Nephron progenitor cell (in vitro differentiated cells): ENCODE measurements around the gene DDX1.
"Not testable (repeated sequence)": the region's sequence is repeated elsewhere in the genome, so short reads cannot be mapped to it uniquely, and the experiment has no call there.

Experiments
- DNase-seq: peaks from one replicate; pipeline ENCODE4 v3.0.0; 2021
- H3K27ac Mint-ChIP-seq: 2 replicates; pipeline ENCODE4 v1.8.0; 2021; ENCODE audit warnings: mild to moderate bottlenecking, moderate library complexity, mixed read lengths
- H3K27me3 Mint-ChIP-seq: 2 replicates; pipeline ENCODE4 v1.8.0; 2021; ENCODE audit warnings: mild to moderate bottlenecking, low read depth, mixed read lengths; ENCODE audit not compliant: poor library complexity
- H3K36me3 Mint-ChIP-seq: 2 replicates; pipeline ENCODE4 v1.8.0; 2021; ENCODE audit warnings: low read depth, mixed read lengths
- H3K4me1 Mint-ChIP-seq: 2 replicates; pipeline ENCODE4 v1.8.0; 2021; ENCODE audit warnings: mixed read lengths
- H3K4me3 Mint-ChIP-seq: 2 replicates; pipeline ENCODE4 v1.8.0; 2021; ENCODE audit warnings: mild to moderate bottlenecking, moderate library complexity, mixed read lengths
- H3K9me3 Mint-ChIP-seq: 2 replicates; pipeline ENCODE4 v1.8.0; 2021; ENCODE audit warnings: mild to moderate bottlenecking, moderate library complexity, mixed read lengths
- TF ChIP-seq, protein P1 (sequence below): fragments of 200-600 bp; sonication (generic); IDR thresholded peaks from 2 replicates; pipeline ENCODE4 v1.5.0; 2021; ENCODE audit warnings: antibody characterized with exemption

Gene DDX1

DNA sequence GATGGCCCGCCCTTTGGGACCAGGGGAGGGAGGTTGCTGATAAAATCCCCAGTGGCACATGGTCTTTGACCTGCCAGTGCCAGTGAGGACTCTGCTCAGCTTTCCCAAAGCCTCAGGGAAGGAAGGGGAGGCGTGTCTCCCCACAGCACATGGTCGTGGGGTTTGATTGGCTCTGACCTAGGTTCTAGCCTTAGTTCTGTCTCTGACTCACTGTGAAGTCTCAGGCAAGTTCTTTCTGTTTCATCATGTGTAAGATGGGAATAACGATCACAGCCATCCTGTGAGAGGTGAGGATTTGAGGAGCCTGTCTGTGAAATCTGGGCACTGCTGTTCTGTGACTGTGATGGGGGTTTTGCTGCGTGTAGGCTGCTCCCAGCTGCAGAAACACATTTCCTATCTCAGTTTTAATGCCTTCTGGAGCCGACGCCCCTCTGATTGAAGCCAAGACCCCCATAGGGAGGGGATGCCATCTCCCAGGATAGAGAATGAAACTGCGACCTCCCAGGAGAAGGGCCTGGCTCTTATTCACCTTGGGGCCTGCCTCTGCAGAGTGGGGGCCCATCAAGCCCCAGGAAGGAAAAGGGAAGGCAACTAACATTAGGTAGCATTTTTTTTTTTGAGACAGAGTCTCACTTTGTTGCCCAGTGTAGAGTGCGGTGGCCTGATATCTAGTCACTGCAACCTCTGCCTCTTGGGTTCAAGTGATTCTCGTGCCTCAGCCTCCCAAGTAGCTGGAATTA lies 84.0 kb downstream of the DDX1 start:
- DNase-seq, result no peak
- Mint-ChIP-seq H3K4me3 (no peak overlapping the region), H3K27me3 (peaks cover 9% of the 10 kb centered on the region), H3K9me3 (peaks cover 19% of the 10 kb centered on the region), H3K36me3 (peaks cover 12% of the 10 kb centered on the region), H3K4me1 (peaks cover 62% of the 10 kb centered on the region), H3K27ac (peak overlapping the region; percentile 50)
- TF ChIP-seq, protein P1, sequence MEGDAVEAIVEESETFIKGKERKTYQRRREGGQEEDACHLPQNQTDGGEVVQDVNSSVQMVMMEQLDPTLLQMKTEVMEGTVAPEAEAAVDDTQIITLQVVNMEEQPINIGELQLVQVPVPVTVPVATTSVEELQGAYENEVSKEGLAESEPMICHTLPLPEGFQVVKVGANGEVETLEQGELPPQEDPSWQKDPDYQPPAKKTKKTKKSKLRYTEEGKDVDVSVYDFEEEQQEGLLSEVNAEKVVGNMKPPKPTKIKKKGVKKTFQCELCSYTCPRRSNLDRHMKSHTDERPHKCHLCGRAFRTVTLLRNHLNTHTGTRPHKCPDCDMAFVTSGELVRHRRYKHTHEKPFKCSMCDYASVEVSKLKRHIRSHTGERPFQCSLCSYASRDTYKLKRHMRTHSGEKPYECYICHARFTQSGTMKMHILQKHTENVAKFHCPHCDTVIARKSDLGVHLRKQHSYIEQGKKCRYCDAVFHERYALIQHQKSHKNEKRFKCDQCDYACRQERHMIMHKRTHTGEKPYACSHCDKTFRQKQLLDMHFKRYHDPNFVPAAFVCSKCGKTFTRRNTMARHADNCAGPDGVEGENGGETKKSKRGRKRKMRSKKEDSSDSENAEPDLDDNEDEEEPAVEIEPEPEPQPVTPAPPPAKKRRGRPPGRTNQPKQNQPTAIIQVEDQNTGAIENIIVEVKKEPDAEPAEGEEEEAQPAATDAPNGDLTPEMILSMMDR, result no peak

DNA sequence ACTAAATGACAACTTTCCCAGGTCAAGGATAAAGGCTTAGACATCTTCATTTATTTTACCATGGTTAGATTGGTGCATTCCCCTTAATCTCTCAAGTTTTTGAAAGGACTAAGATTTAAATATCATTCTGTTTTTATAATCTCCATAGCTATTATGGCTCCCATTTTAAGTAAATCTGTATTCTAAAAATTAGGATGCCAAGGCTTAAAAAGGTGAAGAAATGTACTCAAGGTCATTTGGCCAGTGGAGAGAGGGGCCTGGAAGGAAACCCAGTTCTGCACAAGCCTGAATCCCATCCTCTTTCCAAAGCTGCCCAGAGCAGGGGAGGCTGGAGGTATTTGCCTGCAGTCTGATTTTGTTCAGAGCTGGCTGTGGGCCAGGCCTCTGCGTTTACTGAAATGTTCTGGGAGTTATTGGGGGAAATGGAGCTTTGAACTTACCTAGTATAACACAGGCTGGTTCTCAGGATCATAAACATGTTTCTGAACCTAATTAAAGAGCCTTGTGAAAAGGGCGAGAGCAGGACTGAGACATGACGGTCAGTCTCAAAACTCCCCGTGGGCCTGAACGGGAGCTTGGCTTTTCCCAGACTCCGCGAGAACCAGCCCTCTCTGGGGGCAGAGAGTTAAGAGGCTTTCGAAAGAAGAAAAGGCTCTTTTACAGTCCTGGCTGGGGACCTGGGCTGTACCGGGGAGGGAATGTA lies 85.6 kb downstream of the DDX1 start:
- Mint-ChIP-seq H3K27ac (peak overlapping the region; percentile 83), H3K36me3 (peaks cover 17% of the 10 kb centered on the region), H3K4me3 (no peak overlapping the region), H3K4me1 (peaks cover 61% of the 10 kb centered on the region), H3K9me3 (peaks cover 29% of the 10 kb centered on the region), H3K27me3 (peaks cover 12% of the 10 kb centered on the region)
- TF ChIP-seq, protein P1, result no peak
- DNase-seq, result no peak

- Mint-ChIP-seq H3K4me3 (no peak overlapping the region), H3K36me3 (peaks cover 12% of the 10 kb centered on the region), H3K27ac (peak overlapping the region; percentile 1), H3K4me1 (peaks cover 51% of the 10 kb centered on the region), H3K27me3 (peaks cover 9% of the 10 kb centered on the region), H3K9me3 (peaks cover 26% of the 10 kb centered on the region)
- TF ChIP-seq, protein P1, result no peak
- no peak for DNase-seq
Measured at GRCh38 chr2:15678346-15678745, 86.7 kb downstream of the DDX1 start.

DNA sequence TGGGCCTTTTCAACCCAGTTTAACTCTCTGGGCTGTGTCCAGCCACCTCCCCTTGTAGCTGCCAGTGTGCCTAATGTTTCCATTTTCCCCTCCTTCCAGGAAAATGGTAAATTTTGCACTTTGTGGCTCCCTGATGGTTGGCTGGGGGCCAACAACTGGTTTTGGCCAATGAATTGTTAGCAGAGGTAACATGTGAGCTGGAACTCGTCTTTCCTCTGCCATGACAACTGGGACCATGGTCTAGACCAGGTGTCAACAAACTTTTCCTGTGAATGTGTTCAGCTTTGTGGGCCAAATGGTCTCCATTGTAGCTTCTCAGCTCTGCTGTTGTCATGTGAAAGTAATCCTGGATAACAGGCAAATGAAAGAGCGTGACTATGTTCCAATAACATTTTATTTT lies 87.2 kb downstream of the DDX1 start:
- Mint-ChIP-seq H3K27me3 (peaks cover 9% of the 10 kb centered on the region), H3K4me3 (no peak overlapping the region), H3K36me3 (peaks cover 12% of the 10 kb centered on the region), H3K27ac (no peak overlapping the region), H3K9me3 (peaks cover 26% of the 10 kb centered on the region), H3K4me1 (peaks cover 46% of the 10 kb centered on the region)
- TF ChIP-seq, protein P1, result no peak
- no peak for DNase-seq

DNA sequence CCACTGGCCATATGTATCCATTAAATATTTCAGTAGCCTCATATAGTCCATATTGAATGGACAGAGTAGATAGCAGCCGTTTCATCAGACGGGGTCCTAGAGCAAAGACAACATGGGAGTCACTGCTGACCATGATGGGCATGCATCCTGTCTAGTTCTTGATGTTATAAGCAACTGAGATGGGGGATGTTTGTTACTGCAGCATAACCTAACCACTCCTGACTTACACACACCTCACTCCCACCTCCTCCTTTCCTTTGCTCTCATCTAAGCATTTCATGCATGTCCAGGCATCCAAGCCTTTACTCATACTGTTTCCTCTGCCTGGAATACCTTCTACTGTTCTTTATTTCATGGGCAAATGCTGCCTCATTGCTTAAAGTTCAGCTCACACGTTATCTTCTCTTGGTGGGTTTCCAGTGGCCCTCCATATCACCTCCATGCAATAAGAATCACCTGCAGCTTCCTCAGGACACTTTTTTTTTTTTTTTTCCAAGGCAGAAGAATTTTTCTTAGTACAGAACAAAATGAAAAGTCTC lies 87.8 kb downstream of the DDX1 start:
- DNase-seq, result no peak
- H3K4me1 Mint-ChIP-seq, result peaks cover 45% of the 10 kb centered on the region
- TF ChIP-seq, protein P1, result no peak

DNA sequence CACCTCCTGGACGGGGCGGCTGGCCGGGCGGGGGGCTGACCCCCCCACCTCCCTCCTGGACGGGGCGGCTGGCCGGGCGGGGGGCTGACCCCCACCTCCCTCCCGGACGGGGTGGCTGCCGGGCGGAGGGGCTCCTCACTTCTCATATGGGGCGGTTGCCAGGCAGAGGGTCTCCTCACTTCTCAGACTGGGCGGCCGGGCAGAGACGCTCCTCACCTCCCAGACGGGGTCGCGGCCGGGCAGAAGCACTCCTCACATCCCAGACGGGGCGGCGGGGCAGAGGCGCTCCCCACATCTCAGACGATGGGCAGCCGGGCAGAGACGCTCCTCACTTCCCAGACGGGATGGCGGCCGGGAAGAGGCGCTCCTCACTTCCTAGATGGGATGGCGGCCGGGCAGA lies 88.5 kb downstream of the DDX1 start:
- peaks cover 27% of the 10 kb centered on the region for H3K9me3 Mint-ChIP-seq
- peaks cover 12% of the 10 kb centered on the region for H3K27me3 Mint-ChIP-seq
- DNase-seq, H3K27ac Mint-ChIP-seq, H3K4me3 Mint-ChIP-seq: not testable (repeated sequence)
- H3K36me3 Mint-ChIP-seq, result peaks cover 12% of the 10 kb centered on the region
- H3K4me1 Mint-ChIP-seq, result peaks cover 45% of the 10 kb centered on the region

More for the DNA sequence above, 87.8 kb downstream of the DDX1 start:
- no peak overlapping the region for H3K27ac Mint-ChIP-seq
- peaks cover 9% of the 10 kb centered on the region for H3K27me3 Mint-ChIP-seq
- peaks cover 26% of the 10 kb centered on the region for H3K9me3 Mint-ChIP-seq
- H3K4me3 Mint-ChIP-seq, result no peak overlapping the region
- H3K36me3 Mint-ChIP-seq, result peaks cover 12% of the 10 kb centered on the region
